Heart right ventricle (tissue), 16 donors: ENCODE data around the gene INSRR. TPM values are rescaled to one million over a fixed set of nuclear protein-coding genes. Genes with fewer than 3 reads are reported as not detected.

Experiments
- ATAC-seq, 8 donors: fragments of 200-7000 bp; cut with Tn5 transposase; one replicate each; pipeline ENCODE4 v1.9.1; 2020; ENCODE audit warnings: mild to moderate bottlenecking in 8 of 8, moderate library complexity in 8 of 8, moderate number of reproducible peaks in 1 of 8
- DNase-seq, 2 donors: peaks; one replicate each; pipeline ENCODE4 v3.0.0-alpha.2; 2020
- H3K27ac ChIP-seq, 10 donors: fragments of 200-600 bp; sonication (generic) in 2 of 10; one replicate each; pipeline versions ENCODE4 v1.5.0 to v1.8.0; 2020 to 2022; ENCODE audit warnings: mild to moderate bottlenecking in 3 of 10
- H3K27me3 ChIP-seq, 7 donors: fragments of 200-600 bp; one replicate each; pipeline ENCODE4 v1.8.0; 2021 to 2022; ENCODE audit warnings: mild to moderate bottlenecking in 2 of 7
- H3K36me3 ChIP-seq, 9 donors: fragments of 200-600 bp; sonication (generic) in 1 of 9; one replicate each; pipeline versions ENCODE4 v1.5.0 to v1.8.0; 2020 to 2022; ENCODE audit warnings: mild to moderate bottlenecking in 2 of 9
- H3K4me1 ChIP-seq, 9 donors: fragments of 200-600 bp; sonication (generic) in 1 of 9; one replicate each; pipeline versions ENCODE4 v1.5.0 to v1.8.0; 2020 to 2022; ENCODE audit warnings: mild to moderate bottlenecking in 4 of 9
- H3K4me3 ChIP-seq, 10 donors: fragments of 200-600 bp; sonication (generic) in 2 of 10; one replicate each; pipeline versions ENCODE4 v1.5.0 to v1.8.0; 2020 to 2022; ENCODE audit warnings: mild to moderate bottlenecking in 7 of 10, moderate library complexity in 2 of 10
- H3K9me3 ChIP-seq, 11 donors: fragments of 200-600 bp in 10 of 11; sonication (generic) in 2 of 11; one replicate each; pipeline versions ENCODE4 v1.5.0 to v1.8.0; 2013 to 2022; ENCODE audit warnings: mild to moderate bottlenecking in 2 of 11, control low read depth in 1 of 11, moderate library complexity in 1 of 11
- CTCF ChIP-seq, 9 donors: fragments of 200-600 bp; sonication (generic) in 2 of 9; IDR thresholded peaks; one replicate each; pipeline versions ENCODE4 v1.5.0 to v1.8.0; 2021 to 2022; ENCODE audit warnings: antibody characterized with exemption in 9 of 9, mild to moderate bottlenecking in 5 of 9, moderate library complexity in 1 of 9
- WGBS, 2 donors: extraction: QIAGEN DNeasy Blood & Tissue Kit; methylation state at CpG; one replicate each; pipeline ENCODE4 v1.1.7; 2013; ENCODE audit warnings: inconsistent platforms in 1 of 2; 5-methylcytosine and 5-hydroxymethylcytosine counted together
- intact Hi-C, 10 donors: fragments of 100-400 bp; cut with DNase I; formaldehyde crosslinking; loops; one replicate each; pipeline versions ENCODE4 v1.11.1 to v1.14.2; 2022
- polyA plus RNA-seq, 2 donors: library from polyadenylated mRNA; stranded (reverse); fragments of 200-250 nt; gene quantifications; one replicate each; pipeline ENCODE4 v1.2.3, GENCODE V29; 2013
- total RNA-seq, 10 donors: library from RNA; stranded (reverse); fragmentation: NEBNext Ultra II Directional in 3 of 10; extraction: Animal tissue kit (Norgen Biotek cat#: 25700) in 3 of 10; gene quantifications; one replicate each; pipeline versions ENCODE4 v1.2.1 to v1.2.4, GENCODE V29; 2021 to 2023
- donor health status: Arrhythmogenic right ventricular cardiomyopathy.
- donor health status: ischemic (EF 13 %, LVEDD 7.1; RV severe dilation, severe dysfunction).
- donor health status: healthy with polysubstance abuse.
- donor health status: DM: no; HTN: yes; CAD: no.
- donor health status: DM: no; HTN: no; CAD: no.
- donor health status: ischemic (EF 25% LVEDD 6.9; RV normal size, moderate dysfunction).
- donor health status: ischemic (EF 25% LVEDD 5.7; RV mildly dilated, moderate dysfunction).
- donor health status: healthy.
- donor health status: DM: yes; HTN: yes; CAD: no.
- donor health status: Ischemic cardiomyopathy.
- donor health status: ischemic (EF 35%, LVEDD 5.7; RV mildly dilated, moderate dysfunction).
- donor health status: nonischemic (EF 11% LVEDD 7.7; RV severe dilation, severe dysfunction).
- donor health status: DM: yes; HTN: yes; CAD: no.
- donor health status: PGD.
- donor health status: ischemic (EF 29% LVEDD 5.4; RV normal size, mild dysfunction).
- donor health status: nonischemic (EF 23%, LVEDD 6.1; RV moderate dilation, normal function).

The INSRR gene
- total and polyA plus RNA-seq, 12 donors = 0.01 to 0.80 (median 0.07) TPM

GRCh38 chr1:156886583-156887281 is 27.8 kb upstream of the INSRR start:
- Histone ChIP-seq H3K27me3 (peaks cover 0 to 16% (median 0%) of the 10 kb centered on the region in 7 donors), H3K9me3 (no peaks in the 10 kb centered on the region), H3K27ac (no peak overlapping the region), H3K4me1 (peaks cover 0 to 23% (median 6%) of the 10 kb centered on the region in 9 donors), H3K4me3 (no peak overlapping the region), H3K36me3 (no peaks in the 10 kb centered on the region)
- DNase-seq (no peak), ATAC-seq (no peak)
- intact Hi-C loops = loop anchor here in 7 of 10 donors (5.0 to 10.0 kb wide), 4 partner anchors 49 to 192 kb away; partner anchors contain the start of genes ISG20L2 (in 3 of the 7) and METTL25B (in 3 of the 7)
- TF ChIP-seq CTCF (IDR thresholded peaks at IDR 0.05) = no peak
- 43 to 48% methylated on average over 6 of the region's 6 CpGs for WGBS, 2 donors

- Histone ChIP-seq H3K4me3 (no peak overlapping the region), H3K9me3 (no peaks in the 10 kb centered on the region), H3K4me1 (peaks cover 0 to 23% (median 4%) of the 10 kb centered on the region in 9 donors), H3K27ac (no peak overlapping the region), H3K36me3 (no peaks in the 10 kb centered on the region), H3K27me3 (peaks cover 0 to 16% (median 5%) of the 10 kb centered on the region in 7 donors)
- WGBS, 2 donors = 67 to 70% methylated on average over 13 of the region's 13 CpGs
- ATAC-seq = no peak
- no peak for TF ChIP-seq CTCF (IDR thresholded peaks at IDR 0.05)
- intact Hi-C loops = loop anchor here in 7 of 10 donors (5.0 to 10.0 kb wide), 4 partner anchors 49 to 191 kb away; partner anchors contain the start of genes ISG20L2 (in 3 of the 7) and METTL25B (in 3 of the 7)
- DNase-seq = no peak
These were observed 27.0 kb upstream of the INSRR start for GRCh38 chr1:156885880-156886355.

GRCh38 chr1:156885314-156885713 is 26.4 kb upstream of the INSRR start:
- H3K27ac ChIP-seq = no peak overlapping the region
- H3K27me3 ChIP-seq = peaks cover 0 to 19% (median 6%) of the 10 kb centered on the region in 7 donors
- intact Hi-C loops = loop anchor here in 7 of 10 donors (5.0 to 10.0 kb wide), 4 partner anchors 48 to 191 kb away; partner anchors contain the start of genes ISG20L2 (in 3 of the 7) and METTL25B (in 3 of the 7)
- no peak overlapping the region for H3K4me3 ChIP-seq
- WGBS, 2 donors = 35 to 41% methylated on average over 1 of the region's 1 CpG
- H3K9me3 ChIP-seq = no peaks in the 10 kb centered on the region
- DNase-seq = no peak
- peaks cover 0 to 21% (median 4%) of the 10 kb centered on the region in 9 donors for H3K4me1 ChIP-seq
- peak in 1 of 8 donors; percentile 15 for ATAC-seq
- no peak for TF ChIP-seq CTCF (IDR thresholded peaks at IDR 0.05)
- no peaks in the 10 kb centered on the region for H3K36me3 ChIP-seq

GRCh38 chr1:156884560-156885184 is 25.8 kb upstream of the INSRR start:
- no peaks in the 10 kb centered on the region for H3K9me3 ChIP-seq
- ATAC-seq (peak in 1 of 8 donors; percentile 9), DNase-seq (no peak)

More at GRCh38 chr1:156884560-156885184, 25.8 kb upstream of the INSRR start:
- Histone ChIP-seq H3K27ac (no peak overlapping the region), H3K27me3 (peaks cover 0 to 19% (median 6%) of the 10 kb centered on the region in 7 donors), H3K36me3 (no peaks in the 10 kb centered on the region), H3K4me3 (no peak overlapping the region), H3K4me1 (peaks cover 0 to 17% (median 3%) of the 10 kb centered on the region in 9 donors)
- WGBS, 2 donors = 65 to 67% methylated on average over 10 of the region's 10 CpGs
- no peak for TF ChIP-seq CTCF (IDR thresholded peaks at IDR 0.05)
- intact Hi-C loops = loop anchor here in 7 of 10 donors (5.0 to 10.0 kb wide), 4 partner anchors 47 to 190 kb away; partner anchors contain the start of genes ISG20L2 (in 3 of the 7) and METTL25B (in 3 of the 7)
